HG03135 (cell line): Measurements from ENCODE around the gene EML4.
A peak's percentile ranks its signal among the peaks of the same experiment; 100 is the strongest.

Source experiments
- ATAC-seq: cut with Tn5 transposase; IDR thresholded peaks from one replicate; pipeline ENCODE4 v1.9.1; 2021; ENCODE audit warnings: mild to moderate bottlenecking, moderate library complexity; ENCODE audit not compliant: unreplicated experiment

EML4 gene

DNA sequence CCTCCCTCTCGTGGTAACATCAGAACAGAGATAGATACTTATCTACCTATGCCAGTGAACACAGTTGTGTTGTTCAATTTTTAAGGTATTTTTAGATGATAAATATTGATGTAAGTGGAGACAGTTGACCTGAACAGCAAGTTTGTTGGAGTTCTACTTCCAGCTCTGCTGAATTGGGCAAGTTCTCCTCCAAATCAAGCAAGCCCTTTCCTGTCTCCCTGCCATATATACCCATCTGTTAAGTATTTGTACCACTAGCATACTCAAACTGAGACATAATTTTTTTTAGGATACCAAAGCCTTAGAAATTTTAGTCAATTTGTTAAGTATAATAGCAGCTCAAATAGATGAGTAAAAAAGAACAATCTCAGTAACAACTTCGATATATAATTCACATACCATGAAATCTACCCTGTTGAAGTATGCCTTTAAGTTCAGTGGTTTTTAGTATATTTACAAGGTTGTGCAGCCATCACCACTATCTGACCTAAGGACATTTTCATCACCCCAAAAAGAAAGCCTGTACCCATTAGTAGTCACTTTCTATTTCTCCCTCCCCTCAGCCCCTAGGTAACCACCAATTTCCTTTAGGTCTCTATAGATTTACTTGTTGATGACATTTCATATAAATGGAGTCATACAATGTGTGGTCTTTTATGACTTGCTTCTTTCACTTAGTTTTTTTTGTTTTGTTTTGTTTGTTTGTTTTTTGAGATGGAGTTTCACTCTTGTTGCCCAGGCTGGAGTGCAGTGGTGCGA, 130.0 kb downstream of the EML4 start:
- no peak for ATAC-seq

GRCh38 chr2:42300527-42300926, 131.4 kb downstream of the EML4 start:
- no peak for ATAC-seq

DNA sequence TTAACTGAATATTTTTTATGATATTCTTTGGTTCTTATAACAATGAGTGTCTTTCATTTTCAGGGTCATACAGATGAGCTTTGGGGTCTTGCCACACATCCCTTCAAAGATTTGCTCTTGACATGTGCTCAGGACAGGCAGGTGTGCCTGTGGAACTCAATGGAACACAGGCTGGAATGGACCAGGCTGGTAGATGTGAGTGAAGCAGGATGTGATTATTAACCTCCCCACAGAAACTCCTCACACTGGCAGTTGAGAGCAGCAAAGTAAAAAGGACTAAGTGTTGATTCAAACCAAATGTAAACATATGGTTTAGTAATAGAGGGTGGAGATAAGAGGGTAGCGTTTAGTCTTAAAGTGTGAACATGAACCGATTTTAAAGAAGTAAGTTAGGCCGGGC, 134.1 kb downstream of the EML4 start:
- no peak for ATAC-seq

DNA sequence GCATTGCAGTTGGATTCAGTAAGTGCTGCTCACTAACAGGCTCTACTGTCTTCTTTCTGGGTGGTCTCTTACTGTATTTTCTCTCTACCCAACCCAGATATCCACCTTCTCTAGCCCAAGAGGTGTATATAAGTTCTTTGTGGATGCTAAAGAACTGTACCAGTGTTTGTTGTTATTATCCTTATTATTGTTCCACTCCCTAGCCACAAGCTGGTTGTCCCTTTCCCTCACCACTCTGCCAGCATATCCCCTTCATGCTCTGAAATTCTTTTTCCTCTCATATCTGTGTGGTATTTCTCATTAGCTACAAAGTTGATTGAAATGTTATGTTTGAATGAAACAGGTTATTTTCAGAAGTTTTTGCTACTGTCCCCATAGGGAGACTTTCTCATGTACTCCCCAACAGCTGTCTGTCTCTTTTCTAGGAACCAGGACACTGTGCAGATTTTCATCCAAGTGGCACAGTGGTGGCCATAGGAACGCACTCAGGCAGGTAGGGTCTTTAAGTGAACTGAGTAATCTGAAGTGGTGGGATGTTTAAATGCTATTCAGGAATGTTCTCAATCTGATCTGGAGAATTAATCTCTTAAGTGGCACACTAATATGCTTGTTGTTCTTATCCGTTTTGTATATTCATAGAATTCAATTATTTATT, 135.0 kb downstream of the EML4 start:
- no peak for ATAC-seq

DNA sequence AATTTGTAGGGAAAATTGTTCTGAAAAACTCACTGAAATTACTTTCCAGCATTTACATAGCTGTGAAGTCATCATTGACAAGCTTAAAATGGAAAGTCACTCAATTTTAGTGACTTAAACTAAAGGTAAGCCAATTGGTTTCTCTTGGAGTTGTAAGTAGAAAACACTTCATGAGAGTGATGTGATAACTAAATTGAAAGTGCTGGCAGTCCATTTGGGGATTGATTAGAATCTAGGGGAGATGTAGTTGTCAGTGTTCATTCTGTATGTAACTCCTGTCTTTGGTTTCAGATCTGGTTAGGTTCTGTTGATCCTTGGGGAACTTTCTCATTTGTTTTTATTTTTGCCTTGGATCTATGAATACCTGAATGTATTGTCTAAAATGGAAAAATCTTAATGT, 138.0 kb downstream of the EML4 start:
- no peak for ATAC-seq

DNA sequence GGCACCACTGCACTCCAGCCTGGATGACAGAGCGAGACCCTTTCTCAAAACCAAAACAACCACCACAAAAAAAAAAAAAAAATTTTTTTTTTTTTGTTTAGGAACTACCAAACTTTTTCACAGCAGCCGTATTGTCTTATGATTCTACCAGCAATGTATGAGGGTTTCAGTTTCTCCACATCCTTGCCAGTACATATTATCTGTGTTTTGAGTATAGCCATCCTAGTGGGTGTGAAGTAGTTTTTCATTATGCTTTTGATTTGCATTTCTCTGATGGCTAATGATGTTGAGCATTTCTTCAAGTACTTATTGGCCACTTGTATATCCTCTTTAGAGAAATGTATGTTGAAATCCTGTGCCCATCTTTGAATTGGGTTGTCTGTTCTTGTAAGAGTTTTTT, 140.2 kb downstream of the EML4 start:
- peak; percentile 57 for ATAC-seq

GRCh38 chr2:42310007-42310515, 140.9 kb downstream of the EML4 start:
- ATAC-seq = no peak

- no peak for ATAC-seq
Measured at GRCh38 chr2:42312106-42312505, 143.0 kb downstream of the EML4 start.

GRCh38 chr2:42314892-42315468, 145.8 kb downstream of the EML4 start:
- no peak for ATAC-seq

GRCh38 chr2:42315844-42316470, 146.8 kb downstream of the EML4 start:
- no peak for ATAC-seq

GRCh38 chr2:42316910-42317309, 147.8 kb downstream of the EML4 start:
- ATAC-seq = no peak

- ATAC-seq = no peak
Measured at GRCh38 chr2:42317486-42317885, 148.3 kb downstream of the EML4 start.

DNA sequence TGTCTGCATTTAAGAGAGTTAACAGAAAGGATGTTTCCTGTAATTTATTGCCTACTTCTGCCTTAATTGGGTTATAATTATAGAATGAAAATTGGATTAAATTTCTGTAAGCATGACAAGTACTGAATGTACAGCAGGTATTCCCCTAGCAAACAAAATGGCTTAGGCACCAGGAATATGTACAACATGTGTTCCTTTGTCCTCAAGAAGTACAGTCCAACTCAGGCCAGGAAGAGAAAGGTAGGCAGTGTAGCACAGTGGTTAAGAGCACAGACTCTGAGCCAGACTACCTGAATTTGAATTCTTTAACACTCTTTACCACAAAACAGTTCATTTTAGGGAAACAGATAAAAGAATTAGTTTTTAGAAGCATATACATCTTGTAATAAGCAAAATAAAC, 148.8 kb downstream of the EML4 start:
- ATAC-seq = no peak

DNA sequence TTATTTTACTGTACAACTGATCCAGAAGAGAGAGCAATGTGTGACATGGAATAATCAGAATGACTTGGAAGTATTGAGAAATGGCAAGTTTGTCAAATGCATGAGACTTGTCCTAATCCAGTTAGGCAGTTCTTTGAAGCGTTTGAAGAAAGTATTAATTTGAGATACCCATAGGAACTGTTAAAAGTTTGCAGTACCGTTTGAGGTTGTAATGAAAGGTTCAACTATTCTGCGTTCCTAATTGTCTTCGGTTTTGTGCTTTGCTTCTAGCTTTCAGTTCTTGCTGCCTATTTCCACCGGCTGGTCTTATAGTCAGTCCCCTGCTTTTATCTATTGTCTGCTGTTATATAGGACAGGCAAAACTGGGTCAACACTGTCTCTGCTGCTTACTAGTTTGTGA, 150.1 kb downstream of the EML4 start:
- no peak for ATAC-seq

- ATAC-seq = no peak
Measured at GRCh38 chr2:42321452-42322064, 152.4 kb downstream of the EML4 start.

DNA sequence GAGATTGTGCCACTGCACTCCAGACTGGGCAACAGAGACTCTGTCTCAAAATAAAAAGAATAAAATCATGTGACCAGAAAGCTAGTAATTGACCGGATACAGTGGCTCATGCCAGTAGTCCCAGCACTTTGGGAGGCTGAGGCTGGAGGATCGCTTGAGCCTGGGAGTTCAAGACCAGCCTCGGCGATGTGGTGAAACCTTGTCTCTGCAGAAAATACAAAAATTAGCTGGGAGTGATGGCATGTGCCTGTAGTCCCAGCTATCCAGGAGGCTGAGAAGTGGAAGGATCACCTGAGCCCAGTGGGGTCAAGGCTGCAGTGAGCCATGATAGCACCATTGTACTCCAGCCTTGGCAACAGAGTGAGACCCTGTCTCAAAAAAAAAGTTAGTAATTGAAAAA, 155.1 kb downstream of the EML4 start:
- no peak for ATAC-seq

- no peak for ATAC-seq
Measured at GRCh38 chr2:42324949-42325348, 155.8 kb downstream of the EML4 start.

DNA sequence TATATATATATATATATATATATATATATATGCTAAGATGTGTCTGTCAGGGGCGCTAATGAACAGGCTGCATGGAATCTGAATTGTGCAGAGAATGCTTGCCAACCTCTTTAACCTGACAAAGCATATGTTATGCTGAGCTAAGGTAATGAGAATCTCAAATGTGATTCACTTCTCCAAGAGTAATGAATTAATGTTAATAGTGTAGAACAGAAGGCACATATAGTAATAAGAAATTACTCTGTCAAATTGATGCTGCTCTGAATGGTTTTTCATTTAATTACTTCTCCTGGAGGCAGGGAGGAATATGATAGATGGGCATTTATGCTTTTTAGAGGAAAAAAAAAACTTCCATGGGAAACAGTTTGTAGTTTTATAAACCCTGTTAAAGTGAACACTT, 156.5 kb downstream of the EML4 start:
- ATAC-seq = no peak

- no peak for ATAC-seq
Measured at GRCh38 chr2:42327125-42327524, 158.0 kb downstream of the EML4 start.

DNA sequence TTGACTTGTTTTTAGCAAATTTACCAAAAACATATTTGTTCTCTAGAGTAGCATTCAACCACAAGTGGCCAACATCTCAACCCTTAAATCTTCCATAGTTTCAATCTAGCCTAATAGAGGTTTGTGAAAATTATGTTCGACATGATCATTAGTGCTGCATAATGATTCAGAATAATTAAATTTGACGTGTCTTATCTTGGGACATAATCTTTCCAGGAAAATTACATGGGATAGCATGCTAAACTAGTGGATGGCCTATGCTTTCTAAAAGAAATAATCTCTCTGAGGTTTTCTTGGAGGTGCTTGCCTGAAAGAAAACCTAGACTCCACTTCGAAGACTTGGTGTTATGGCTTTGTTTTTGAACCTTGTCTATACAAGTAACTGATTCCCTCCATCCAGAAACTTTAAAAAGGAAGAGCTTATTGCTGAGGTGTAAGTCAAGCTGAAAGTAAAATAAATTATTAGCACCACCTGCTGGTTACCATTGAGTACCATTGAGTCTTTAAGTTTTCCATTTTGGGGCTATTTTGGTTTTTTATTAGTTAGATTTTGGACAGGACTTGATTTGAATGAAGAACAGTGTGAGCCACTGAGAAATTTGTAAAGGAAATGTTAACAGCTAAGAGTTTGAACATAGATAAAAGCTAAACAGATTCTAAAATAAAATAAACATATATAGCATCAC, 159.1 kb downstream of the EML4 start:
- ATAC-seq = no peak

DNA sequence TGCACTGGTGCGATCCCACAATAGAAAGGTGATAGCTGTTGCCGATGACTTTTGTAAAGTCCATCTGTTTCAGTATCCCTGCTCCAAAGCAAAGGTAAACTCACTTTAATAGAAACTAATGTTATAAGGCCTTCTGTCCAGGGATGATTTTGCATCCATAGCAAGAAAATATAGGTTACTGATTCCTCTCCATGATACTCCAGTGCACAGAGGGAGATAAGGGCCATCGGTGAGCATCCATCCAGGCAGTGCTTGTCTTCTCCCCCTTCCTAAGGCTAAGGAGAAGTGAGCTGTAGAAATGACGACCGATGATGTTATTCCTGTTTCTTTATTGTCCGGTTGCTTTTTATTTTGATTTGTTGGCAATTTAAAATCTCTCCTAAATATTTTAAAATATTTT, 159.8 kb downstream of the EML4 start:
- no peak for ATAC-seq
